Upper lobe of right lung (tissue), 1 donor: Measurements from ENCODE around the gene ITGAD. TPM values are rescaled to one million over a fixed set of nuclear protein-coding genes. Genes with fewer than 3 reads are reported as not detected.

Experiments used
- ATAC-seq: fragments of 200-7000 bp; cut with Tn5 transposase; one replicate; pipeline ENCODE4 v1.9.1; 2020; ENCODE audit warnings: mild to moderate bottlenecking, moderate library complexity
- DNase-seq: peaks from one replicate; pipeline ENCODE4 v3.0.0-alpha.2; 2020
- H3K27ac ChIP-seq: fragments of 200-600 bp; one replicate; pipeline ENCODE4 v1.8.0; 2022
- H3K27me3 ChIP-seq: fragments of 200-600 bp; one replicate; pipeline ENCODE4 v1.8.0; 2022; ENCODE audit warnings: mild to moderate bottlenecking
- H3K36me3 ChIP-seq: fragments of 200-600 bp; one replicate; pipeline ENCODE4 v1.8.0; 2022
- H3K4me1 ChIP-seq: fragments of 200-600 bp; one replicate; pipeline ENCODE4 v1.8.0; 2022
- H3K4me3 ChIP-seq: fragments of 200-600 bp; one replicate; pipeline ENCODE4 v1.8.0; 2022; ENCODE audit warnings: mild to moderate bottlenecking
- H3K9me3 ChIP-seq: fragments of 200-600 bp; one replicate; pipeline ENCODE4 v1.8.0; 2022
- intact Hi-C: fragments of 100-400 bp; cut with DNase I; formaldehyde crosslinking; loops from one replicate; pipeline ENCODE4 v1.11.0; 2022
- total RNA-seq: library from RNA; stranded (reverse); fragmentation: NEBNext Ultra II Directional; extraction: Animal tissue kit (Norgen Biotek cat#: 25700); gene quantifications from one replicate; pipeline ENCODE4 v1.2.1, GENCODE V29; 2021
- TF ChIP-seq, protein P1 (sequence below): fragments of 200-600 bp; IDR thresholded peaks from one replicate; pipeline ENCODE4 v1.8.0; 2022; ENCODE audit warnings: antibody characterized with exemption
- donor health status: DM: no; HTN: yes; CAD: no; lungs with severe emphysema.

ITGAD gene
- total RNA-seq, 1 donor from 2014 or later = 0.20 TPM

DNA sequence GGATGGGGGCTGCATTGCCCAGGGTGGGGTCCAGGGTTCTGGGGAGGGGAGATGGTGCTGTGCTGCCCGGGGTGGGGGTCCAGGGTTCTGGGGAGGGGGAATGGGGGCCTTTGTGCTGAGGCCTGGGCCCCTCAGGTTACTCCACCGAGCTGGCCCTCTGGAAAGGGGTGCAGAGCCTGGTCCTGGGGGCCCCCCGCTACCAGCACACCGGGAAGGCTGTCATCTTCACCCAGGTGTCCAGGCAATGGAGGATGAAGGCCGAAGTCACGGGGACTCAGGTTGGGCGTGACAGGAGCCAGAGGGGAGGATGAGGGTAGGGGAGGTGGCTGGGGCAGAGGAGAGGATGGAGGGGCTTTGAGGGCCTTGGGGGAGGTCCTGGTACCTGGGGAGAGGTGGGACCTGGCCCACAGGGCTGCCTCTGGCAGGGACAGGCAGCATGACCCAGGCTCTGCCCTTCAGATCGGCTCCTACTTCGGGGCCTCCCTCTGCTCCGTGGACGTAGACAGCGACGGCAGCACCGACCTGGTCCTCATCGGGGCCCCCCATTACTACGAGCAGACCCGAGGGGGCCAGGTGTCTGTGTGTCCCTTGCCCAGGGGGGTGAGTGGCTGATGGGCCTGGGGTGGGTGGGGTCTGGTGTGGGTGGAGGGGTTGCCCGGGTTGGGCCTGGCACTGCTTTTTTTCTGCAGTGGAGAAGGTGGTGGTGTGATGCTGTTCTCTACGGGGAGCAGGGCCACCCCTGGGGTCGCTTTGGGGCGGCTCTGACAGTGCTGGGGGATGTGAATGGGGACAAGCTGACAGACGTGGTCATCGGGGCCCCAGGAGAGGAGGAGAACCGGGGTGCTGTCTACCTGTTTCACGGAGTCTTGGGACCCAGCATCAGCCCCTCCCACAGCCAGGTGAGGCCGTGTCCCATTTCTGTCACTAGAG, 30.4 kb upstream of the ITGAD start:
- no peak for DNase-seq

DNA sequence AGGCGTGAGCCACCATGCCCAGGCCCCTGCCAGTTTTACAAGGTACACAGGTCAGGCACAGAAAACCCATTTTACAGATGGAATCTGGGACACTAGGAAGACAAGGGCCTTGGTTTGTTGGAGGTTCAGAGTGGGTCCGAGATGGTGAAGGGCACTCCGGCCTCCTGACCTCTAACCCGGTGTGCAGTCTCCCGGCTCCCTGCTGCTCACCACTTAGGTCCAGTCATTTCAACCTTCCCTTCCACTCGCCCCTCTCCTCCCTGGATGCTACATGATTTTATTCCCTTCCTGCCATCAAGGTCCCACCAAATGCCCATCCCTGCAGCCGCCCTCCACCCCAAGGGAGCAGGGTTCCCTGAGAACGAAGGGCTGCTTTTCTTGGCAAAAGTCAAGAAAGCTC, 29.4 kb upstream of the ITGAD start:
- DNase-seq (no peak), ATAC-seq (no peak)
- intact Hi-C loops = no loop called here
- Histone ChIP-seq H3K36me3 (no peaks in the 10 kb centered on the region), H3K4me3 (no peak overlapping the region), H3K27ac (no peak overlapping the region), H3K4me1 (no peaks in the 10 kb centered on the region), H3K27me3 (no peaks in the 10 kb centered on the region), H3K9me3 (no peaks in the 10 kb centered on the region)
- TF ChIP-seq, protein P1, sequence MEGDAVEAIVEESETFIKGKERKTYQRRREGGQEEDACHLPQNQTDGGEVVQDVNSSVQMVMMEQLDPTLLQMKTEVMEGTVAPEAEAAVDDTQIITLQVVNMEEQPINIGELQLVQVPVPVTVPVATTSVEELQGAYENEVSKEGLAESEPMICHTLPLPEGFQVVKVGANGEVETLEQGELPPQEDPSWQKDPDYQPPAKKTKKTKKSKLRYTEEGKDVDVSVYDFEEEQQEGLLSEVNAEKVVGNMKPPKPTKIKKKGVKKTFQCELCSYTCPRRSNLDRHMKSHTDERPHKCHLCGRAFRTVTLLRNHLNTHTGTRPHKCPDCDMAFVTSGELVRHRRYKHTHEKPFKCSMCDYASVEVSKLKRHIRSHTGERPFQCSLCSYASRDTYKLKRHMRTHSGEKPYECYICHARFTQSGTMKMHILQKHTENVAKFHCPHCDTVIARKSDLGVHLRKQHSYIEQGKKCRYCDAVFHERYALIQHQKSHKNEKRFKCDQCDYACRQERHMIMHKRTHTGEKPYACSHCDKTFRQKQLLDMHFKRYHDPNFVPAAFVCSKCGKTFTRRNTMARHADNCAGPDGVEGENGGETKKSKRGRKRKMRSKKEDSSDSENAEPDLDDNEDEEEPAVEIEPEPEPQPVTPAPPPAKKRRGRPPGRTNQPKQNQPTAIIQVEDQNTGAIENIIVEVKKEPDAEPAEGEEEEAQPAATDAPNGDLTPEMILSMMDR = no peak

More for the DNA sequence above, 30.4 kb upstream of the ITGAD start:
- H3K36me3 ChIP-seq = no peaks in the 10 kb centered on the region
- TF ChIP-seq, protein P1 = no peak
- no peak overlapping the region for H3K4me3 ChIP-seq
- H3K4me1 ChIP-seq = no peaks in the 10 kb centered on the region
- H3K27me3 ChIP-seq = no peaks in the 10 kb centered on the region
- intact Hi-C loops = no loop called here
- H3K9me3 ChIP-seq = no peaks in the 10 kb centered on the region
- no peak overlapping the region for H3K27ac ChIP-seq
- no peak for ATAC-seq

DNA sequence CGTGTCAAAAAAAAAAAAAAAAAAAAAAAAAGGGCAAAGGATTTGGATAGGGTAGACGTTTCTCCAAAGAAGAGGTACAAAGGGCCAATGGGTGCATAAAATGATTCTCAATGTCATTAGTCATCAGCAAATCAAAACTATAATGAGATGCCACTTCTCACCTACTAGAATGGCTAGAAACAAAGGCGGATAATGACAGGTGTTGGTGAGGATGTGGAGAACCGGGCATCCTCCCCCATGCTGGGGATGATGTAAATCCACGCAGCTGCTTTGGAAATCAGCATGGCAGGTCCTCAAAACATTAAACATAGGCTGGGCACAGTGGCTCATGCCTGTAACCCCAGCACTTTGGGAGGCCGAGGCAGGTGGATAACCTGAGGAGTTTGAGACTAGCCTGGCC, 28.7 kb upstream of the ITGAD start:
- no peaks in the 10 kb centered on the region for H3K4me1 ChIP-seq
- DNase-seq = no peak
- no peaks in the 10 kb centered on the region for H3K9me3 ChIP-seq
- TF ChIP-seq, protein P1 = no peak
- intact Hi-C loops = no loop called here
- no peak for ATAC-seq
- no peaks in the 10 kb centered on the region for H3K36me3 ChIP-seq
- H3K4me3 ChIP-seq = no peak overlapping the region
- no peak overlapping the region for H3K27ac ChIP-seq
- no peaks in the 10 kb centered on the region for H3K27me3 ChIP-seq

DNA sequence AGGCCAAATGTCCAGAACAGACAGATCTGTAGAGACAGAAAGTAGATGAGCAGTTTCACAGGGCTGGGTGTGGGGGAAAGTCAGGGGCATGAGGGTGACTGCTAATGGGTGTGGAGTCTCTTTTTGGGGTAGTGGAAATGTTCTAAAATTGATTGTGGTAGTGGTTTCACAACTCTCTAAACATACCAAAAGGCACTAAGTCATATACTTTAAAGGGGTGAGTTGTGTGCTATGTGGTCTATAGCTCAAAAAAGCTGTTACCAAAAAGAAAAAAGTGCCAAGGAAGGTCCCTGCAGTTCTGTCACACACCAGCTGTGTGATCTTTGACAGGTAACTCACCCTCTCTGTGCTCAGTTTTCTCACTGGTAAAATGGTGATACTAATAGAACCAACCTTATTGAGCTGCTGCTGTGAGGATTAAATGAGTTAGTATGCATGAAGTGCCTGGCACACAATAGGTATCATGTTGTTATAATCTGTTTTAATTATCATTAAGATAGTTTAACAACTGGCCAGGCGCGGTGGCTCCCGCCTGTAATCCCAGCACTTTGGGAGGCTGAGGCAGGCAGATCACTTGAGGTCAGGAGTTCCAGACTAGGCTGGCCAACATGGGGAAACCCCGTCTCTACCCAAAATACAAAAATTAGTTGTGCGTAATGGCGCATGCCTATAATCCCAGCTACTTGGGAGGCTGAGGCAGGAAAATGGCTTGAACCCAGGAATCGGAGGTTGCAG, 27.8 kb upstream of the ITGAD start:
- H3K27ac ChIP-seq = no peak overlapping the region
- H3K9me3 ChIP-seq = no peaks in the 10 kb centered on the region
- ATAC-seq = no peak
- no peak for DNase-seq
- H3K4me3 ChIP-seq = no peak overlapping the region
- TF ChIP-seq, protein P1 = no peak
- no peaks in the 10 kb centered on the region for H3K36me3 ChIP-seq
- H3K4me1 ChIP-seq = no peaks in the 10 kb centered on the region
- intact Hi-C loops = no loop called here
- no peaks in the 10 kb centered on the region for H3K27me3 ChIP-seq

DNA sequence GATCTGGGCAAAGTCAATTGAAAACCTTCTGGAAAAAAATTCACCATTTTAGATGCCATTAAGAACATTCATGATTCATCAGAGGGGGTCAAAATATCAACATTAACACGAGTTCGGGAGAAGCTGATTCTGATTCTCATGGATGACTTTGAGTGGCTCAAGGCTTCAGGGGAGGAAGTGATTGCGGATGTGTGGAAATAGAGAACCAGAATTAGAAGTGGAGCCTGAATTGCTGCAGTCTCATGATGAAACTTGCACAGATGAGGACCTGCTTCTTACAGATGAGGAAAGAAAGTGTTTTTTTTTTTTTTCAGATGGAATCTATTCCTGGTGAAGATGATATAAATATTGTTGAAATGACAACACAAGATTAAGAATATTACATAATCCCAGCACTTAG, 25.3 kb upstream of the ITGAD start:
- no peak for DNase-seq
- Histone ChIP-seq H3K9me3 (no peaks in the 10 kb centered on the region), H3K27ac (no peak overlapping the region), H3K27me3 (no peaks in the 10 kb centered on the region), H3K4me3 (no peak overlapping the region), H3K36me3 (no peaks in the 10 kb centered on the region), H3K4me1 (no peaks in the 10 kb centered on the region)
- intact Hi-C loops = no loop called here
- ATAC-seq = peak; percentile 74
- TF ChIP-seq, protein P1 = no peak
